H9 (cell line): Measurements from ENCODE around the gene S1PR2. TPM values are rescaled to one million over a fixed set of nuclear protein-coding genes. Genes with fewer than 3 reads are reported as not detected.

ENCODE experiments used
- DNase-seq: peaks from one replicate; pipeline ENCODE4 v3.0.0-alpha.2; 2017
- H2AFZ ChIP-seq: one replicate; pipeline ENCODE4 v1.6.1; 2013; ENCODE audit warnings: mild to moderate bottlenecking, low read length, control low read depth, moderate library complexity
- H2AK5ac ChIP-seq: 2 replicates; pipeline ENCODE4 v1.6.1; 2013; ENCODE audit warnings: low read length, control low read depth, mixed read lengths; ENCODE audit not compliant: insufficient read length
- H2BK120ac ChIP-seq: one replicate; pipeline ENCODE4 v1.6.1; 2013; ENCODE audit warnings: low read depth, mild to moderate bottlenecking, low read length, control low read depth, inconsistent platforms; ENCODE audit not compliant: poor library complexity, severe bottlenecking
- H2BK12ac ChIP-seq: 2 replicates; pipeline ENCODE4 v1.6.1; 2013; ENCODE audit warnings: low read length, control low read depth, mixed read lengths, low read depth; ENCODE audit not compliant: insufficient read length
- H2BK15ac ChIP-seq: 2 replicates; pipeline ENCODE4 v1.6.1; 2013; ENCODE audit warnings: low read depth, low read length, control low read depth
- H2BK20ac ChIP-seq: one replicate; pipeline ENCODE4 v1.6.1; 2013; ENCODE audit warnings: low read depth, mild to moderate bottlenecking, low read length, control low read depth, inconsistent platforms; ENCODE audit not compliant: poor library complexity, severe bottlenecking
- H2BK5ac ChIP-seq: 2 replicates; pipeline ENCODE4 v1.6.1; 2013; ENCODE audit warnings: low read length, control low read depth, mixed read lengths; ENCODE audit not compliant: insufficient read length
- H3K14ac ChIP-seq: 2 replicates; pipeline ENCODE4 v1.6.1; 2013; ENCODE audit warnings: low read length, control low read depth; ENCODE audit not compliant: insufficient read depth
- H3K18ac ChIP-seq: 2 replicates; pipeline ENCODE4 v1.6.1; 2013; ENCODE audit warnings: low read depth, mild to moderate bottlenecking, mixed read lengths, low read length, control low read depth; ENCODE audit not compliant: insufficient read length
- H3K23ac ChIP-seq: 2 replicates; pipeline ENCODE4 v1.6.1; 2013; ENCODE audit warnings: low read length, control low read depth, mixed read lengths, low read depth; ENCODE audit not compliant: insufficient read length
- H3K23me2 ChIP-seq: 2 replicates; pipeline ENCODE4 v1.6.1; 2013; ENCODE audit warnings: low read depth, mild to moderate bottlenecking, mixed read lengths, low read length, control low read depth; ENCODE audit not compliant: insufficient read length, poor library complexity, severe bottlenecking
- H3K27ac ChIP-seq: 2 replicates; pipeline ENCODE4 v1.5.1; 2013; ENCODE audit warnings: low read length, control low read depth, mixed read lengths, low read depth; ENCODE audit not compliant: insufficient read length
- H3K27me3 ChIP-seq: 2 replicates; pipeline ENCODE4 v1.6.1; 2013; ENCODE audit warnings: low read length, control low read depth, inconsistent platforms; ENCODE audit not compliant: insufficient read depth
- H3K4ac ChIP-seq: 2 replicates; pipeline ENCODE4 v1.6.1; 2013; ENCODE audit warnings: low read depth, mild to moderate bottlenecking, control low read depth, inconsistent platforms, low read length, moderate library complexity
- H3K4me1 ChIP-seq: 2 replicates; pipeline ENCODE4 v1.6.1; 2013; ENCODE audit warnings: low read length, control low read depth, inconsistent platforms; ENCODE audit not compliant: insufficient read depth
- H3K4me2 ChIP-seq: 2 replicates; pipeline ENCODE4 v1.6.1; 2013; ENCODE audit warnings: low read length, control low read depth, mixed read lengths; ENCODE audit not compliant: insufficient read length, insufficient read depth
- H3K56ac ChIP-seq: 2 replicates; pipeline ENCODE4 v1.6.1; 2013; ENCODE audit warnings: low read depth, mild to moderate bottlenecking, mixed read lengths, low read length, control low read depth; ENCODE audit not compliant: insufficient read length
- H3K79me1 ChIP-seq: 2 replicates; pipeline ENCODE4 v1.6.1; 2013; ENCODE audit warnings: low read depth, mild to moderate bottlenecking, moderate library complexity, low read length, control low read depth, inconsistent platforms; ENCODE audit not compliant: insufficient read depth, poor library complexity, severe bottlenecking
- H3K79me2 ChIP-seq: 2 replicates; pipeline ENCODE4 v1.6.1; 2013; ENCODE audit warnings: low read length, control low read depth, inconsistent platforms; ENCODE audit not compliant: insufficient read depth
- H3K9ac ChIP-seq: 2 replicates; pipeline ENCODE4 v1.6.1; 2013; ENCODE audit warnings: low read length, control low read depth, mixed read lengths; ENCODE audit not compliant: insufficient read length; ENCODE audit errors: extremely low read depth
- H3K9me3 ChIP-seq: one replicate; pipeline ENCODE4 v1.6.1; 2013; ENCODE audit warnings: low read depth, low read length, inconsistent platforms; ENCODE audit not compliant: control insufficient read depth
- H3T11ph ChIP-seq: one replicate; pipeline ENCODE4 v1.6.1; 2013; ENCODE audit warnings: mild to moderate bottlenecking, low read length, control low read depth, inconsistent platforms
- H4K20me1 ChIP-seq: one replicate; pipeline ENCODE4 v1.6.1; 2013; ENCODE audit not compliant: control insufficient read depth, insufficient read length, insufficient read depth
- H4K5ac ChIP-seq: 2 replicates; pipeline ENCODE4 v1.6.1; 2013; ENCODE audit warnings: low read depth, mild to moderate bottlenecking, mixed read lengths, low read length, control low read depth; ENCODE audit not compliant: insufficient read length
- H4K8ac ChIP-seq: replicated peaks from 2 replicates; pipeline ENCODE4 v1.6.1; 2013; ENCODE audit warnings: low read length, control low read depth, mixed read lengths, low read depth; ENCODE audit not compliant: insufficient read length
- H4K91ac ChIP-seq: 2 replicates; pipeline ENCODE4 v1.6.1; 2013; ENCODE audit warnings: low read depth, mild to moderate bottlenecking, moderate library complexity, mixed read lengths, low read length, control low read depth; ENCODE audit not compliant: insufficient read length
- H3K27ac Mint-ChIP-seq, 3 experiments: 2 replicates in 2 of 3; 3 replicates in 1 of 3; pipeline ENCODE4 v1.8.0; 2020 to 2021; ENCODE audit warnings: mixed read lengths in 3 of 3, mild to moderate bottlenecking in 1 of 3, moderate library complexity in 1 of 3
- H3K27me3 Mint-ChIP-seq: 2 replicates; pipeline ENCODE4 v1.8.0; 2021; ENCODE audit warnings: low read depth, mild to moderate bottlenecking, moderate library complexity, mixed read lengths
- H3K36me3 Mint-ChIP-seq, 3 experiments: 2 replicates in 2 of 3; 3 replicates in 1 of 3; pipeline ENCODE4 v1.8.0; 2020 to 2021; ENCODE audit warnings: low read depth in 3 of 3, mixed read lengths in 3 of 3; ENCODE audit not compliant: insufficient read depth in 1 of 3
- H3K4me1 Mint-ChIP-seq, 2 experiments: 2 replicates each; pipeline ENCODE4 v1.8.0; 2020; ENCODE audit warnings: mixed read lengths in 2 of 2
- H3K4me3 Mint-ChIP-seq, 2 experiments: 2 replicates in 1 of 2; 3 replicates in 1 of 2; pipeline ENCODE4 v1.8.0; 2020 to 2021; ENCODE audit warnings: mild to moderate bottlenecking in 2 of 2, mixed read lengths in 2 of 2, moderate library complexity in 1 of 2
- H3K9me3 Mint-ChIP-seq, 2 experiments: 2 replicates in 1 of 2; 3 replicates in 1 of 2; pipeline ENCODE4 v1.8.0; 2020; ENCODE audit warnings: mild to moderate bottlenecking in 2 of 2, mixed read lengths in 2 of 2, moderate library complexity in 1 of 2
- WGBS: extraction: QIAGEN DNeasy Blood & Tissue Kit; methylation state at CpG from one replicate; pipeline ENCODE4 v1.1.7; 2013; ENCODE audit warnings: missing lambda C conversion rate, low lambda C conversion rate, mixed read lengths; ENCODE audit not compliant: insufficient read length; ENCODE audit errors: extremely low coverage; 5-methylcytosine and 5-hydroxymethylcytosine counted together
- total RNA-seq: library from RNA; stranded (reverse); gene quantifications from 2 replicates; pipeline ENCODE4 v1.2.1, GENCODE V29; 2021
- TF ChIP-seq, protein P1 (sequence below): fragments of 200-600 bp; sonication (generic); conservative IDR thresholded peaks from 3 replicates; pipeline ENCODE4 v1.8.0; 2021; ENCODE audit warnings: antibody characterized with exemption, mild to moderate bottlenecking

S1PR2 gene
- total RNA-seq, 1 experiment from 2014 or later = 11.5 TPM

DNA sequence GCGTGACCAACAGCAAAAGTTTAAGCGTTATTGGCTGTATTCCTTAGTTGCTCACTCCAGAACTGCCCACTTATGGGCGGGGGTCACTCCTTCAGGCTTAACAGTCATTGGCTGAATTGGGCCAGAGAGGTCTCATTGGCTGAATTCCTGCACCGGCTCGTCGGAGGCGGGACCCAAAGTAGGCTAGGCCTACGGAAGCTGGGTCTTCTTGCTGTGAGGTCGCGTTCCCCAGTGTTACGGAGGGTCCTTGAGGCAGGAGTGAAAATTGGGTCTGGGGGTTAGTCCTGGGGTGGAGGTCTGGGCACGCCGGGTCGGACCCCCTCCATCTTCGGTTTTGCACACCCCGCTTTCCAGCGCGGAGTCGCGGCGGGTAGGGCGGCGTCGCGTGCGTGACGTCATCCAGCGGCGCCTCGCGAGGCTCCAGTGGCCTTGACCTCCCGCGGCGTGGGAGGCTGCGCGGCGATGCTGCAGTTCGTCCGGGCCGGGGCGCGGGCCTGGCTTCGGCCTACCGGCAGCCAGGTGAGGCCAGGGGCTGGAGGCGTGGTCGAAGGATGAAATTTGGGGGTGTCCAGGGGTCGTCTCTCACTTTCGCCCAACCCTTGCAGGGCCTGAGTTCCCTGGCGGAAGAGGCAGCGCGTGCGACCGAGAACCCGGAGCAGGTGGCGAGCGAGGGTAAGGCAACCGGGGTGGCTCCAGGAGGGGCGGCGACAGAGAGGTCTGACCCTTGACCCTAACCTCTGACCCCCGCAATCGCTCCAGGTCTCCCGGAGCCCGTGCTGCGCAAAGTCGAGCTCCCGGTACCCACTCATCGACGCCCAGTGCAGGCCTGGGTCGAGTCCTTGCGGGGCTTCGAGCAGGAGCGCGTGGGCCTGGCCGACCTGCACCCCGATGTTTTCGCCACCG, 20.9 kb upstream of the S1PR2 start, which contains the start of gene MRPL4:
Gene MRPL4 (plus strand): TSS at position 423 of the 903 bp plus-strand sequence. CDS start 40 bp downstream, at position 463.
- Histone ChIP-seq H3K14ac (peak within 1 kb of the TSS; percentile 75), H4K8ac (no peak within 1 kb of the TSS), H3K27ac (no peak within 1 kb of the TSS), H3K79me1 (peaks cover 2% of the 10 kb centered on the region), H3K27me3 (no peaks in the 10 kb centered on the region), H3K56ac (no peak within 1 kb of the TSS), H3K4me1 (no peaks in the 10 kb centered on the region), H3T11ph (no peak within 1 kb of the TSS), H4K20me1 (peaks cover 4% of the 10 kb centered on the region), H3K4me2 (peak within 1 kb of the TSS; percentile 99), H3K79me2 (no peaks in the 10 kb centered on the region), H2AK5ac (no peak within 1 kb of the TSS), H3K18ac (peak within 1 kb of the TSS; percentile 93), H3K23ac (no peak within 1 kb of the TSS), H2BK15ac (no peak within 1 kb of the TSS), H3K9me3 (no peaks in the 10 kb centered on the region), H4K91ac (no peak within 1 kb of the TSS), H2BK12ac (no peak within 1 kb of the TSS), H2AFZ (no peak within 1 kb of the TSS), H3K23me2 (peaks cover 4% of the 10 kb centered on the region), H3K4ac (no peak within 1 kb of the TSS), H4K5ac (no peak within 1 kb of the TSS), H2BK5ac (no peak within 1 kb of the TSS), H2BK120ac (no peak within 1 kb of the TSS), H3K9ac (peak within 1 kb of the TSS; percentile 63), H2BK20ac (no peak within 1 kb of the TSS)
- WGBS = no CpG with 5 or more reads among the region's 77 CpGs
- H3K27me3 Mint-ChIP-seq = no peaks in the 10 kb centered on the region; the same call in 1 of the 2 replicates
- H3K27ac Mint-ChIP-seq = peak within 1 kb of the TSS; percentile 96 to 99 (median 99)
- H3K9me3 Mint-ChIP-seq = no peaks in the 10 kb centered on the region; a peak in 1 of 5 replicates
- peaks cover 21 to 33% (median 31%) of the 10 kb centered on the region in 3 experiments; a peak in 6 of 7 replicates for H3K36me3 Mint-ChIP-seq
- TF ChIP-seq, protein P1, sequence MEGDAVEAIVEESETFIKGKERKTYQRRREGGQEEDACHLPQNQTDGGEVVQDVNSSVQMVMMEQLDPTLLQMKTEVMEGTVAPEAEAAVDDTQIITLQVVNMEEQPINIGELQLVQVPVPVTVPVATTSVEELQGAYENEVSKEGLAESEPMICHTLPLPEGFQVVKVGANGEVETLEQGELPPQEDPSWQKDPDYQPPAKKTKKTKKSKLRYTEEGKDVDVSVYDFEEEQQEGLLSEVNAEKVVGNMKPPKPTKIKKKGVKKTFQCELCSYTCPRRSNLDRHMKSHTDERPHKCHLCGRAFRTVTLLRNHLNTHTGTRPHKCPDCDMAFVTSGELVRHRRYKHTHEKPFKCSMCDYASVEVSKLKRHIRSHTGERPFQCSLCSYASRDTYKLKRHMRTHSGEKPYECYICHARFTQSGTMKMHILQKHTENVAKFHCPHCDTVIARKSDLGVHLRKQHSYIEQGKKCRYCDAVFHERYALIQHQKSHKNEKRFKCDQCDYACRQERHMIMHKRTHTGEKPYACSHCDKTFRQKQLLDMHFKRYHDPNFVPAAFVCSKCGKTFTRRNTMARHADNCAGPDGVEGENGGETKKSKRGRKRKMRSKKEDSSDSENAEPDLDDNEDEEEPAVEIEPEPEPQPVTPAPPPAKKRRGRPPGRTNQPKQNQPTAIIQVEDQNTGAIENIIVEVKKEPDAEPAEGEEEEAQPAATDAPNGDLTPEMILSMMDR = no peak; the same call in 2 of the 3 replicates
- H3K4me3 Mint-ChIP-seq = peak within 1 kb of the TSS; percentile 97
- DNase-seq = peak; percentile 98
- H3K4me1 Mint-ChIP-seq = peaks cover 5 to 7% of the 10 kb centered on the region in 2 experiments
